H9 (cell line): Measurements from ENCODE around the gene SUN1. TPM values are rescaled to one million over a fixed set of nuclear protein-coding genes. Genes with fewer than 3 reads are reported as not detected.
A peak's percentile ranks its signal among the peaks of the same experiment; 100 is the strongest.

Experiments
- DNase-seq: peaks from one replicate; pipeline ENCODE4 v3.0.0-alpha.2; 2017
- H2AFZ ChIP-seq: one replicate; pipeline ENCODE4 v1.6.1; 2013; ENCODE audit warnings: mild to moderate bottlenecking, low read length, control low read depth, moderate library complexity
- H2AK5ac ChIP-seq: 2 replicates; pipeline ENCODE4 v1.6.1; 2013; ENCODE audit warnings: low read length, control low read depth, mixed read lengths; ENCODE audit not compliant: insufficient read length
- H2BK120ac ChIP-seq: one replicate; pipeline ENCODE4 v1.6.1; 2013; ENCODE audit warnings: low read depth, mild to moderate bottlenecking, low read length, control low read depth, inconsistent platforms; ENCODE audit not compliant: poor library complexity, severe bottlenecking
- H2BK12ac ChIP-seq: 2 replicates; pipeline ENCODE4 v1.6.1; 2013; ENCODE audit warnings: low read length, control low read depth, mixed read lengths, low read depth; ENCODE audit not compliant: insufficient read length
- H2BK15ac ChIP-seq: 2 replicates; pipeline ENCODE4 v1.6.1; 2013; ENCODE audit warnings: low read depth, low read length, control low read depth
- H2BK20ac ChIP-seq: one replicate; pipeline ENCODE4 v1.6.1; 2013; ENCODE audit warnings: low read depth, mild to moderate bottlenecking, low read length, control low read depth, inconsistent platforms; ENCODE audit not compliant: poor library complexity, severe bottlenecking
- H2BK5ac ChIP-seq: 2 replicates; pipeline ENCODE4 v1.6.1; 2013; ENCODE audit warnings: low read length, control low read depth, mixed read lengths; ENCODE audit not compliant: insufficient read length
- H3K14ac ChIP-seq: 2 replicates; pipeline ENCODE4 v1.6.1; 2013; ENCODE audit warnings: low read length, control low read depth; ENCODE audit not compliant: insufficient read depth
- H3K18ac ChIP-seq: 2 replicates; pipeline ENCODE4 v1.6.1; 2013; ENCODE audit warnings: low read depth, mild to moderate bottlenecking, mixed read lengths, low read length, control low read depth; ENCODE audit not compliant: insufficient read length
- H3K23ac ChIP-seq: 2 replicates; pipeline ENCODE4 v1.6.1; 2013; ENCODE audit warnings: low read length, control low read depth, mixed read lengths, low read depth; ENCODE audit not compliant: insufficient read length
- H3K23me2 ChIP-seq: 2 replicates; pipeline ENCODE4 v1.6.1; 2013; ENCODE audit warnings: low read depth, mild to moderate bottlenecking, mixed read lengths, low read length, control low read depth; ENCODE audit not compliant: insufficient read length, poor library complexity, severe bottlenecking
- H3K27ac ChIP-seq: 2 replicates; pipeline ENCODE4 v1.5.1; 2013; ENCODE audit warnings: low read length, control low read depth, mixed read lengths, low read depth; ENCODE audit not compliant: insufficient read length
- H3K27me3 ChIP-seq: 2 replicates; pipeline ENCODE4 v1.6.1; 2013; ENCODE audit warnings: low read length, control low read depth, inconsistent platforms; ENCODE audit not compliant: insufficient read depth
- H3K4ac ChIP-seq: 2 replicates; pipeline ENCODE4 v1.6.1; 2013; ENCODE audit warnings: low read depth, mild to moderate bottlenecking, control low read depth, inconsistent platforms, low read length, moderate library complexity
- H3K4me1 ChIP-seq: 2 replicates; pipeline ENCODE4 v1.6.1; 2013; ENCODE audit warnings: low read length, control low read depth, inconsistent platforms; ENCODE audit not compliant: insufficient read depth
- H3K4me2 ChIP-seq: 2 replicates; pipeline ENCODE4 v1.6.1; 2013; ENCODE audit warnings: low read length, control low read depth, mixed read lengths; ENCODE audit not compliant: insufficient read length, insufficient read depth
- H3K56ac ChIP-seq: 2 replicates; pipeline ENCODE4 v1.6.1; 2013; ENCODE audit warnings: low read depth, mild to moderate bottlenecking, mixed read lengths, low read length, control low read depth; ENCODE audit not compliant: insufficient read length
- H3K79me1 ChIP-seq: 2 replicates; pipeline ENCODE4 v1.6.1; 2013; ENCODE audit warnings: low read depth, mild to moderate bottlenecking, moderate library complexity, low read length, control low read depth, inconsistent platforms; ENCODE audit not compliant: insufficient read depth, poor library complexity, severe bottlenecking
- H3K79me2 ChIP-seq: 2 replicates; pipeline ENCODE4 v1.6.1; 2013; ENCODE audit warnings: low read length, control low read depth, inconsistent platforms; ENCODE audit not compliant: insufficient read depth
- H3K9ac ChIP-seq: 2 replicates; pipeline ENCODE4 v1.6.1; 2013; ENCODE audit warnings: low read length, control low read depth, mixed read lengths; ENCODE audit not compliant: insufficient read length; ENCODE audit errors: extremely low read depth
- H3K9me3 ChIP-seq: one replicate; pipeline ENCODE4 v1.6.1; 2013; ENCODE audit warnings: low read depth, low read length, inconsistent platforms; ENCODE audit not compliant: control insufficient read depth
- H3T11ph ChIP-seq: one replicate; pipeline ENCODE4 v1.6.1; 2013; ENCODE audit warnings: mild to moderate bottlenecking, low read length, control low read depth, inconsistent platforms
- H4K20me1 ChIP-seq: one replicate; pipeline ENCODE4 v1.6.1; 2013; ENCODE audit not compliant: control insufficient read depth, insufficient read length, insufficient read depth
- H4K5ac ChIP-seq: 2 replicates; pipeline ENCODE4 v1.6.1; 2013; ENCODE audit warnings: low read depth, mild to moderate bottlenecking, mixed read lengths, low read length, control low read depth; ENCODE audit not compliant: insufficient read length
- H4K8ac ChIP-seq: replicated peaks from 2 replicates; pipeline ENCODE4 v1.6.1; 2013; ENCODE audit warnings: low read length, control low read depth, mixed read lengths, low read depth; ENCODE audit not compliant: insufficient read length
- H4K91ac ChIP-seq: 2 replicates; pipeline ENCODE4 v1.6.1; 2013; ENCODE audit warnings: low read depth, mild to moderate bottlenecking, moderate library complexity, mixed read lengths, low read length, control low read depth; ENCODE audit not compliant: insufficient read length
- H3K27ac Mint-ChIP-seq, 3 experiments: 2 replicates in 2 of 3; 3 replicates in 1 of 3; pipeline ENCODE4 v1.8.0; 2020 to 2021; ENCODE audit warnings: mixed read lengths in 3 of 3, mild to moderate bottlenecking in 1 of 3, moderate library complexity in 1 of 3
- H3K27me3 Mint-ChIP-seq: 2 replicates; pipeline ENCODE4 v1.8.0; 2021; ENCODE audit warnings: low read depth, mild to moderate bottlenecking, moderate library complexity, mixed read lengths
- H3K36me3 Mint-ChIP-seq, 3 experiments: 2 replicates in 2 of 3; 3 replicates in 1 of 3; pipeline ENCODE4 v1.8.0; 2020 to 2021; ENCODE audit warnings: low read depth in 3 of 3, mixed read lengths in 3 of 3; ENCODE audit not compliant: insufficient read depth in 1 of 3
- H3K4me1 Mint-ChIP-seq, 2 experiments: 2 replicates each; pipeline ENCODE4 v1.8.0; 2020; ENCODE audit warnings: mixed read lengths in 2 of 2
- H3K4me3 Mint-ChIP-seq, 2 experiments: 2 replicates in 1 of 2; 3 replicates in 1 of 2; pipeline ENCODE4 v1.8.0; 2020 to 2021; ENCODE audit warnings: mild to moderate bottlenecking in 2 of 2, mixed read lengths in 2 of 2, moderate library complexity in 1 of 2
- H3K9me3 Mint-ChIP-seq, 2 experiments: 2 replicates in 1 of 2; 3 replicates in 1 of 2; pipeline ENCODE4 v1.8.0; 2020; ENCODE audit warnings: mild to moderate bottlenecking in 2 of 2, mixed read lengths in 2 of 2, moderate library complexity in 1 of 2
- CTCF ChIP-seq: fragments of 200-600 bp; sonication (generic); conservative IDR thresholded peaks from 3 replicates; pipeline ENCODE4 v1.8.0; 2021; ENCODE audit warnings: antibody characterized with exemption, mild to moderate bottlenecking
- WGBS: extraction: QIAGEN DNeasy Blood & Tissue Kit; methylation state at CpG from one replicate; pipeline ENCODE4 v1.1.7; 2013; ENCODE audit warnings: missing lambda C conversion rate, low lambda C conversion rate, mixed read lengths; ENCODE audit not compliant: insufficient read length; ENCODE audit errors: extremely low coverage; 5-methylcytosine and 5-hydroxymethylcytosine counted together
- total RNA-seq: library from RNA; stranded (reverse); gene quantifications from 2 replicates; pipeline ENCODE4 v1.2.1, GENCODE V29; 2021

SUN1 gene
- total RNA-seq, 1 experiment from 2014 or later = 118 TPM

GRCh38 chr7:816300-816750 is 16.0 kb upstream of the SUN1 start:
- no peak overlapping the region for H2AK5ac ChIP-seq
- H3K14ac ChIP-seq = no peak overlapping the region
- Mint-ChIP-seq H3K27ac (peak overlapping the region in 1 of 3 experiments; percentile 96; a peak in 2 of 7 replicates), H3K9me3 (peaks cover 3 to 4% of the 10 kb centered on the region in 2 experiments; a peak in 2 of 5 replicates), H3K27me3 (no peaks in the 10 kb centered on the region; the same call in 1 of the 2 replicates), H3K4me3 (peak overlapping the region; percentile 75 to 90), H3K36me3 (peaks cover 13 to 35% (median 13%) of the 10 kb centered on the region in 3 experiments), H3K4me1 (peaks cover 41 to 43% of the 10 kb centered on the region in 2 experiments)
- no peak overlapping the region for H2BK15ac ChIP-seq
- no peak overlapping the region for H2BK12ac ChIP-seq
- no peak overlapping the region for H3K18ac ChIP-seq
- DNase-seq = peak; percentile 99
- H3K79me2 ChIP-seq = peaks cover 30% of the 10 kb centered on the region
- H3K23me2 ChIP-seq = peaks cover 5% of the 10 kb centered on the region
- no peak overlapping the region for H3K4ac ChIP-seq
- peak overlapping the region; percentile 51 for H3K4me2 ChIP-seq
- no peaks in the 10 kb centered on the region for H3K27me3 ChIP-seq
- no peak overlapping the region for H3K9ac ChIP-seq
- no peak overlapping the region for H2BK5ac ChIP-seq
- H4K8ac ChIP-seq = no peak overlapping the region
- no peaks in the 10 kb centered on the region for H3K79me1 ChIP-seq
- H2AFZ ChIP-seq = no peak overlapping the region
- H2BK20ac ChIP-seq = no peak overlapping the region
- no peak overlapping the region for H2BK120ac ChIP-seq
- no peaks in the 10 kb centered on the region for H3K4me1 ChIP-seq
- H3K56ac ChIP-seq = no peak overlapping the region
- no peak overlapping the region for H3T11ph ChIP-seq
- WGBS = no CpG with 5 or more reads among the region's 51 CpGs
- no peak overlapping the region for H4K91ac ChIP-seq
- no peak overlapping the region for H3K23ac ChIP-seq
- H4K20me1 ChIP-seq = no peaks in the 10 kb centered on the region
- TF ChIP-seq CTCF = no peak
- H3K27ac ChIP-seq = no peak overlapping the region
- H4K5ac ChIP-seq = no peak overlapping the region
- H3K9me3 ChIP-seq = no peaks in the 10 kb centered on the region
